A172 (cell line): ENCODE data around the gene PGLYRP2. TPM values are rescaled to one million over a fixed set of nuclear protein-coding genes. Genes with fewer than 3 reads are reported as not detected.

ENCODE experiments used
- DNase-seq: peaks from one replicate; pipeline ENCODE4 v3.0.0-alpha.2; 2015; ENCODE audit warnings: low spot score
- total RNA-seq: library from RNA; depleted of rRNA; stranded (reverse); fragments of >200 nt; shearing (Covaris generic); gene quantifications from 2 replicates; pipeline ENCODE4 v1.2.3, GENCODE V29; 2014; rRNA removed

PGLYRP2 gene
- total RNA-seq, 1 experiment from 2014 or later, result not detected

DNA sequence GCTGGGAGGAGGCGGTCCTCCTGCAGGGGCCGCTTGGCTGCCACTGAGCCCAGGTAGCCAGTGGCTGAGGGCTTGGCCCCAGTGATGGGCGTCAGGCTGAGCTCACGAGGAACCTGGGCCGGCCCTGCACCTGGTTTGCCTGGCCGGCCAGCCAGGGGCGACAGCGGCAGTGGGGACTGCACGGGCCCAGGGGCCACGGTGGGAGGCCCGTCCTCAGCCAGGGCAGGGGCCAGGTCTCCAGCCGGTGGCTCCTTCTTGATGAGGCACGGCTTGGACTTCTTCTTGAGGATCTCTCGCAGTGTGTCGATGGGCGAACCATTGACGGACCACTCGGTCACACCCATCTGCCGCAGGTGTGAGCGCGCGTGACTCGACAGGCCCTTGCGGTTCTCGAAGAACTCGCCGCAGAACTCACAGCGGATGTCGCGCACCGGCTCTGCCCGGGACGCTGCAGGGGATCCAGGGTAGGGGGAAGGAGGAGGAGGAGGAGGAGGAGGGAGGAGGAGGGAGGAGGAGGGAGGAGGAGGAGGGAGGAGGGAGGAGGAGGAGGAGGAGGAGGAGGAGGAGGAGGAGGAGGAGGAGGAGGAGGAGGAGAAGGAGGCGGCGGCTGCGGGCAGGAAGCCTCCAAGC lies 53.9 kb downstream of the PGLYRP2 start:
- no peak for DNase-seq

DNA sequence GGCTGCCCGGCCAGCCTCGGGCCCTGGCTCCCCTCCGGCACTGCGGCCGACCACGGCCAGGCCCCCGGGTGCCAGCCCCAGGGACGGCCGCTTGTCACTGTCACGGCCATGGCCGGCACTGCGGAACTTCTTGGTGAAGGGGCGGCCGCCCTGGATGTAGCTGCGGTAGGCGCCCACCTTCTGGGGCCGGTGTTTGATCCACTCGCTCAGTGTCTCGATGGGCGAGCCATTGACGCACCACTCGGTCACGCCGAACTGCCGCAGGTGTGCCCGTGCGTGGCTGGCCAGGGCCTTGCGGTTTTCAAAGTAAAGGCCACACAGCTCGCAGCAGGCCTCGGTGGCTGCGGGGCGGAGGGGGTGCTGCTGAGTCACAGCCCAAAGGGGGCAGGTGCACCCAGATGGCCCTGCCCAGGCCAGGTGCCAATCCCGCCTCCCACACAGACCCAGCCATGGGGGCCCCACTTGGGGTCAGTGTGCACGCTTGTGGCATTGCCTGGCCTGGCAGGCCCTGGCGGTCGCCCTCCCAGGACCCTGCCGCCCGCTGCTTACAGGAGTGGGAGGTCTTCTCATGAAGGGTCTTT lies 54.5 kb downstream of the PGLYRP2 start:
- DNase-seq, result no peak

- no peak for DNase-seq
These were observed 55.2 kb downstream of the PGLYRP2 start for GRCh38 chr19:15424121-15424520.

DNA sequence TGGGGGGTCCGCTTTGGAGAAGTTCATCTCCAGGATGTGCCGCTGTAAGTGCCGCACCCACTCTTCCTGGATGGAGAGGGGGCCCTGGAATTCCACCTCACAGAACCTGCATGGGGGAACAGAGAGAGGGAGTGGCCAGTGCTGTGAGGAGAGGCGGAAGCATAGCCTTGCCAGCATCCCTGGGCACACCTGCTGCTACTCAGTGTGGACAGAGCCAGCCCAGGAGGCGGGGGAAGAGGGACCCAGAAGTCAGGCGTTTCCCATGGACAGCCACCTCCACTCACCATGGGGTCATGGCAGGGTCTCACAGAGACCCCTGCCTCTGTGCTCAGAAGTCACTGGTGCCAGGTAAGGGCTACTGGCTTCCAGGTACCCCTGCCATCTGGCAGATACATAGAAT lies 56.2 kb downstream of the PGLYRP2 start:
- no peak for DNase-seq

GRCh38 chr19:15422296-15423075 lies 56.8 kb downstream of the PGLYRP2 start:
- no peak for DNase-seq

GRCh38 chr19:15421721-15422260 lies 57.5 kb downstream of the PGLYRP2 start:
- DNase-seq, result no peak

DNA sequence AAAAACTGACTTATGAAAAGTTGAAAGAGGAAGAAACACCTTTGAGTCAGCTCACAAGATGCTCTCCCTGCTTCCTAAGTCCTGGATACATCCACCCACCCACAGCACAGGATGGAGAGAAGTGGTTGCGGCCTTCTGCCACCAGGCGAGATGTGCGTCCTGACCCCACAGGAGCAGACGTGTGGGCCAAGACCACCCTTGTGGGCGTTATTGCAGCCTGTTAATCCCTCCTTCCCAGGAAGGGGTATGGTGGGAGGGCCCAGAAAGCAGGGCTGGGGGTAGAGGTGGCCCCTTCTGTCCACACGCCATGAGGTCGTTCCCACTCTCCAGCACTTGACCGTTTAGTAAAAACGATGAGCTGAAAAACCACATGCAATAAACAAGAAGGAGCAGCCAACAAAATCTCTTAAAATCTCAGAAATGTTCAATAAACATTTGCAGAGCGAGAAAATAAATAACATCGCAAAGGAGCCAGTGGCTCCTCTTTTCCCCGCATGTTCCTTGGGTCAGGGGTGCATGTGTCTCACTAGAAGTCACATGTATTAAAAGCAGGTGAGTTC lies 58.1 kb downstream of the PGLYRP2 start:
- no peak for DNase-seq

- DNase-seq, result peak; percentile 13
These were observed 59.8 kb downstream of the PGLYRP2 start for GRCh38 chr19:15419413-15420025.

Other genes with a start within 250 kb of the PGLYRP2 start
- gene EPHX3, start 247.1 kb downstream of the PGLYRP2 start, total RNA-seq, result not detected in 2 replicates
- 7.1 and 19.1 TPM in 2 replicates for gene BRD4, start 147.0 kb downstream of the PGLYRP2 start, total RNA-seq
- gene AKAP8, start 99.7 kb downstream of the PGLYRP2 start, total RNA-seq, result 14.1 and 17.5 TPM in 2 replicates
- gene AKAP8L, start 60.5 kb downstream of the PGLYRP2 start, total RNA-seq, result 53.2 and 56.4 TPM in 2 replicates
- 14.9 and 17.3 TPM in 2 replicates for gene WIZ, start 29.5 kb downstream of the PGLYRP2 start, total RNA-seq
- not detected in 2 replicates for gene RASAL3, start 15.0 kb downstream of the PGLYRP2 start, total RNA-seq
- not detected in 2 replicates for gene CYP4F22, start 29.0 kb upstream of the PGLYRP2 start, total RNA-seq
- gene CYP4F8, start 135.7 kb upstream of the PGLYRP2 start, total RNA-seq, result not detected in 2 replicates
- gene CYP4F3, start 161.4 kb upstream of the PGLYRP2 start, total RNA-seq, result 1.4 and 3.3 TPM in 2 replicates
- 1.3 and 1.6 TPM in 2 replicates for gene CYP4F12, start 193.6 kb upstream of the PGLYRP2 start, total RNA-seq
- gene OR10H2, start 248.5 kb upstream of the PGLYRP2 start, total RNA-seq, result not detected in 2 replicates